Nephron (organoid): Measurements from ENCODE around the gene SP2.

Experiments used
- H3K27ac Mint-ChIP-seq, 3 experiments: 2 replicates each; pipeline ENCODE4 v1.8.0; 2020; ENCODE audit warnings: mixed read lengths in 3 of 3, mild to moderate bottlenecking in 2 of 3, moderate library complexity in 1 of 3
- H3K27me3 Mint-ChIP-seq: 2 replicates; pipeline ENCODE4 v1.8.0; 2021; ENCODE audit warnings: low read depth, mild to moderate bottlenecking, moderate library complexity, mixed read lengths
- H3K36me3 Mint-ChIP-seq: 2 replicates; pipeline ENCODE4 v1.8.0; 2020; ENCODE audit warnings: low read depth, mixed read lengths
- H3K4me1 Mint-ChIP-seq: 2 replicates; pipeline ENCODE4 v1.8.0; 2020; ENCODE audit warnings: mixed read lengths
- H3K4me3 Mint-ChIP-seq, 3 experiments: 2 replicates each; pipeline ENCODE4 v1.8.0; 2020; ENCODE audit warnings: mild to moderate bottlenecking in 3 of 3, mixed read lengths in 3 of 3, moderate library complexity in 2 of 3
- H3K9me3 Mint-ChIP-seq: 2 replicates; pipeline ENCODE4 v1.8.0; 2020; ENCODE audit warnings: mixed read lengths
- TF ChIP-seq, protein P1 (sequence below), 3 experiments: fragments of 200-600 bp; sonication (generic); IDR thresholded peaks; one replicate each; pipeline ENCODE4 v1.5.0; 2021; ENCODE audit warnings: antibody characterized with exemption in 3 of 3; ENCODE audit not compliant: unreplicated experiment in 3 of 3

SP2 gene

DNA sequence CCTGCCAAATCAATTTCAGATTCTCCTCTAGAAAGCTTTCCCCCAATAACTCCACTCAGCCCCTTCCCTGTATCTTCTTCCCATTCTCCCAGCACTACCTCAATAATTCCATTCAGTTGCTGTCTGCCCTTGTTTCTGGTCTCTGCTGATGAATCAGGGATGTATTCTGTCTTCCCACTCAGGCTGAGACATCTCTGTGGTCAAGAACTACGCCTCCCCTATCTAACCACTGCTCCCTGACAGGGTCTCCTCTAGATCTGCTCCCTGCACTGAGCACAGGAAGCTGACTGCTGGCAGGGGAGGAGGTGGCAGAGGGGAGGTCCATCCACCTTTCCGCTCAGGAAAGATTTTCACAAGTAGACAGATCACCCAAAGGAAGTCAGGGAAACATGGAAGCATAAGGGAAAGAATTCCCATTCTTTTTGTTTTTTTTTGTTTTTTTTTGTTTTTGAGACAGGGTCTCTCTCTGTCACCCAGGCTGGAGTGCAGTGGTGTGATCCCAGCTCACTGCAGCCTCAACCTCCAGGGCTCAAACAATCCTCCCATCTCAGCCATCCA, 16.9 kb upstream of the SP2 start:
- Mint-ChIP-seq H3K27me3 (peaks cover 66% of the 10 kb centered on the region), H3K4me3 (peak overlapping the region in 1 of 3 experiments; percentile 0), H3K27ac (peak overlapping the region in 1 of 3 experiments; percentile 50), H3K9me3 (no peaks in the 10 kb centered on the region), H3K36me3 (no peaks in the 10 kb centered on the region), H3K4me1 (peaks cover 49% of the 10 kb centered on the region)
- TF ChIP-seq, protein P1, sequence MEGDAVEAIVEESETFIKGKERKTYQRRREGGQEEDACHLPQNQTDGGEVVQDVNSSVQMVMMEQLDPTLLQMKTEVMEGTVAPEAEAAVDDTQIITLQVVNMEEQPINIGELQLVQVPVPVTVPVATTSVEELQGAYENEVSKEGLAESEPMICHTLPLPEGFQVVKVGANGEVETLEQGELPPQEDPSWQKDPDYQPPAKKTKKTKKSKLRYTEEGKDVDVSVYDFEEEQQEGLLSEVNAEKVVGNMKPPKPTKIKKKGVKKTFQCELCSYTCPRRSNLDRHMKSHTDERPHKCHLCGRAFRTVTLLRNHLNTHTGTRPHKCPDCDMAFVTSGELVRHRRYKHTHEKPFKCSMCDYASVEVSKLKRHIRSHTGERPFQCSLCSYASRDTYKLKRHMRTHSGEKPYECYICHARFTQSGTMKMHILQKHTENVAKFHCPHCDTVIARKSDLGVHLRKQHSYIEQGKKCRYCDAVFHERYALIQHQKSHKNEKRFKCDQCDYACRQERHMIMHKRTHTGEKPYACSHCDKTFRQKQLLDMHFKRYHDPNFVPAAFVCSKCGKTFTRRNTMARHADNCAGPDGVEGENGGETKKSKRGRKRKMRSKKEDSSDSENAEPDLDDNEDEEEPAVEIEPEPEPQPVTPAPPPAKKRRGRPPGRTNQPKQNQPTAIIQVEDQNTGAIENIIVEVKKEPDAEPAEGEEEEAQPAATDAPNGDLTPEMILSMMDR (IDR thresholded peaks at IDR 0.05; ENCODE audit: unreplicated experiment in 3 of 3) = no peak

DNA sequence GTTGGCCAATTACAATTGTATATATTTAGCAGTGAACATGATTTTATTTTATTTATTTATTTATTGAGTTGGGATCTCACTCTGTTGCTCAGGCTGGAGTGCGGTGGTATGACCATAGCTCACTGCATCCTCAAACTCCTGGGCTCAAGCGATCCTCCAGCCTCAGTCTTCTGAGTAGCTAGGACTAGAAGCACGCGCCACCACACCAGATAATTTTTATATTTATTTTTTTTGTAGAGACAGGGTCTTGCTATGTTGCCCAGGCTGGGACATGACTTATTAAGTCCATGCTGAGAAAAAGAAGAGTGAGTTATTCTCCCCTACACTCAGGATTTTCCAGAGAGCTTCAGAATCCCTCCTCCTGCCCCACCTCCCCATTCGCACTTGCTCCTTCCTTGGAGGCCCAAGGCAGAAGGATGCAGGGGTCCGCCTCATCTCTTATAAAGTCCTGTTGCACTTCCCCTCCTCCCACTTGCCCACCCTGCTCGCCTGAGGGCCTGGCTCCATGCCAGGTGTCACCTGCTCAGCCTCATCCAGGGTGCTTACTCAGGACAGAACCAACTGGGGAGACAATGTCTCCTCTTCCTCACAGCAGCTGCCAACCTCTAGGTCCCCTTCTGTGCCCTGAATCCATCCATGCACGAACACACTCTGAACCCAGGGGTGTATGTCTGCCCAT, 16.1 kb upstream of the SP2 start:
- Mint-ChIP-seq H3K36me3 (no peaks in the 10 kb centered on the region), H3K4me1 (peaks cover 51% of the 10 kb centered on the region), H3K27me3 (peaks cover 64% of the 10 kb centered on the region), H3K9me3 (no peaks in the 10 kb centered on the region), H3K4me3 (no peak overlapping the region), H3K27ac (no peak overlapping the region)
- TF ChIP-seq, protein P1 (IDR thresholded peaks at IDR 0.05; ENCODE audit: unreplicated experiment in 3 of 3) = no peak

GRCh38 chr17:47882247-47882646, 13.8 kb upstream of the SP2 start:
- TF ChIP-seq, protein P1 (IDR thresholded peaks at IDR 0.05; ENCODE audit: unreplicated experiment in 3 of 3) = no peak
- H3K4me3 Mint-ChIP-seq = no peak overlapping the region
- peaks cover 47% of the 10 kb centered on the region for H3K4me1 Mint-ChIP-seq
- no peaks in the 10 kb centered on the region for H3K9me3 Mint-ChIP-seq
- peaks cover 53% of the 10 kb centered on the region for H3K27me3 Mint-ChIP-seq
- H3K27ac Mint-ChIP-seq = no peak overlapping the region
- no peaks in the 10 kb centered on the region for H3K36me3 Mint-ChIP-seq

DNA sequence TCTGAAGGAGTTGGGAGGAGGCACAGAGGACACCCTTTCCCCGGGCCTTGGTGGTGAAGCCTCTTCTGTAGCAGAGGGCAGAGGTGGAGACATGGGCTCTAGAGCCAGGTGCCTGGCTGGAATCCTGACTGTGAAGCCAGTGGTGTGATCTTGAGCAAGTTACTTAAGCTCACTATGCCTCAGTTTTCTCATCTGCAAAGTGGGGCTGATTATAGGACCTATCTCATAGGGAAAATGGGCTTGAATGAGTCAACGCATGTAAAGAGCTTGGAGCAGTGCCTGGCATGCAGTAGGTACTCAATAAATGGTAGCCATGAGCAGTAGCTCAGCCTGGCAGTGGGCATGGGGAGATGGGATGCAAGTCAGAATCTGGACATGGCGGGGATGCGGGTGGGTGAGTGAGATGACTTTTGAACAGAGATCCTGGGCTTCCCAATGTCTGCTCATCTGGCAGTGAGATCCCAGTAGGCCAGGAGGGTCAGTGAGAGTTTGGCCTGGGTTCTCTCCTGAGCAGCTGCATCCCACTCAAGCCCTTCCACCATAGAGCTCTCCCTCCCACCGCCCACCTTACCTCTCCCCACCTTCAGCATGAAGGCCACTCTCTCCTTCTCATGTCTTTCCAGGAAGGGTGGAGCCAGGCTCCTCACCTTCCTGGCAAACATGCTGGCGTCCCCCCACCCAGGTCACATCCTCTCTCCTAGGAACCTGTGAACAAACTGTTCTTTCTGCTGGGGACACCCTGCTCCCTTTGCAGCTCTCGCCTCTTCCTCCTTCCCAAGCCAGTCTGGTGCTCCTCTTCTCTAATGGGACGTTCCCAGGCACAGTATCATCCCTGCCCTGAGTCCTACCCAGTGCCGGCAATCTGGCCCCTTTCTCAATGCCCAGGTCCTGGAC, 13.1 kb upstream of the SP2 start:
- H3K9me3 Mint-ChIP-seq = no peaks in the 10 kb centered on the region
- H3K36me3 Mint-ChIP-seq = no peaks in the 10 kb centered on the region
- H3K4me1 Mint-ChIP-seq = peaks cover 40% of the 10 kb centered on the region
- peak overlapping the region; percentile 41 to 64 (median 50) for H3K27ac Mint-ChIP-seq
- H3K27me3 Mint-ChIP-seq = peaks cover 47% of the 10 kb centered on the region
- no peak overlapping the region for H3K4me3 Mint-ChIP-seq
- TF ChIP-seq, protein P1 (IDR thresholded peaks at IDR 0.05; ENCODE audit: unreplicated experiment in 3 of 3) = no peak

GRCh38 chr17:47883589-47884426, 12.2 kb upstream of the SP2 start:
- peaks cover 46% of the 10 kb centered on the region for H3K27me3 Mint-ChIP-seq

More at GRCh38 chr17:47883589-47884426, 12.2 kb upstream of the SP2 start:
- peaks cover 34% of the 10 kb centered on the region for H3K4me1 Mint-ChIP-seq
- H3K4me3 Mint-ChIP-seq = peak overlapping the region in 2 of 3 experiments; percentile 2 to 40
- TF ChIP-seq, protein P1 (IDR thresholded peaks at IDR 0.05; ENCODE audit: unreplicated experiment in 3 of 3) = no peak
- H3K36me3 Mint-ChIP-seq = no peaks in the 10 kb centered on the region
- no peaks in the 10 kb centered on the region for H3K9me3 Mint-ChIP-seq
- H3K27ac Mint-ChIP-seq = peak overlapping the region; percentile 41 to 64 (median 50)
